ENCODE results near the gene FHIP1A. TPM values are rescaled to one million over a fixed set of nuclear protein-coding genes. Genes with fewer than 3 reads are reported as not detected.

FHIP1A gene
- total RNA-seq, 1 donor from 2014 or later, result 19.5 TPM

GRCh38 chr4:151415978-151416377 is 7.0 kb downstream of the FHIP1A start:
- intact Hi-C loops (cut with DNase I), result no loop called here
- DNase-seq (ENCODE audit: low spot score), result no peak

GRCh38 chr4:151417164-151417571 is 8.2 kb downstream of the FHIP1A start:
- intact Hi-C loops (cut with DNase I), result no loop called here
- DNase-seq (ENCODE audit: low spot score), result no peak

GRCh38 chr4:151417766-151418376 is 8.9 kb downstream of the FHIP1A start:
- intact Hi-C loops (cut with DNase I), result no loop called here
- no peak for DNase-seq (ENCODE audit: low spot score)

- intact Hi-C loops (cut with DNase I), result no loop called here
Observed at GRCh38 chr4:151418385-151418784, 9.4 kb downstream of the FHIP1A start.

GRCh38 chr4:151418856-151419255 is 9.9 kb downstream of the FHIP1A start:
- DNase-seq (ENCODE audit: low spot score), result no peak
- intact Hi-C loops (cut with DNase I), result no loop called here

More at GRCh38 chr4:151418385-151418784, 9.4 kb downstream of the FHIP1A start:
- DNase-seq (ENCODE audit: low spot score), result no peak

GRCh38 chr4:151420250-151420807 is 11.4 kb downstream of the FHIP1A start:
- DNase-seq (ENCODE audit: low spot score), result no peak
- intact Hi-C loops (cut with DNase I), result no loop called here

GRCh38 chr4:151422854-151423253 is 13.9 kb downstream of the FHIP1A start:
- intact Hi-C loops (cut with DNase I), result no loop called here
- no peak for DNase-seq (ENCODE audit: low spot score)

- no peak for DNase-seq (ENCODE audit: low spot score)
- intact Hi-C loops (cut with DNase I), result no loop called here
Observed at GRCh38 chr4:151426513-151426912, 17.5 kb downstream of the FHIP1A start.

GRCh38 chr4:151427266-151427665 is 18.3 kb downstream of the FHIP1A start:
- intact Hi-C loops (cut with DNase I), result no loop called here
- DNase-seq (ENCODE audit: low spot score), result no peak

GRCh38 chr4:151428346-151428745 is 19.4 kb downstream of the FHIP1A start:
- intact Hi-C loops (cut with DNase I), result no loop called here
- DNase-seq (ENCODE audit: low spot score), result no peak

GRCh38 chr4:151429957-151430570 is 21.1 kb downstream of the FHIP1A start:
- intact Hi-C loops (cut with DNase I), result no loop called here

GRCh38 chr4:151430740-151431457 is 21.9 kb downstream of the FHIP1A start:
- no peak for DNase-seq (ENCODE audit: low spot score)
- intact Hi-C loops (cut with DNase I), result no loop called here

More at GRCh38 chr4:151429957-151430570, 21.1 kb downstream of the FHIP1A start:
- DNase-seq (ENCODE audit: low spot score), result no peak

GRCh38 chr4:151431728-151432127 is 22.8 kb downstream of the FHIP1A start:
- intact Hi-C loops (cut with DNase I), result no loop called here
- no peak for DNase-seq (ENCODE audit: low spot score)

GRCh38 chr4:151432654-151433053 is 23.7 kb downstream of the FHIP1A start:
- no peak for DNase-seq (ENCODE audit: low spot score)
- intact Hi-C loops (cut with DNase I), result no loop called here

GRCh38 chr4:151434183-151434860 is 25.3 kb downstream of the FHIP1A start:
- DNase-seq (ENCODE audit: low spot score), result no peak
- intact Hi-C loops (cut with DNase I), result no loop called here

- no peak for DNase-seq (ENCODE audit: low spot score)
- intact Hi-C loops (cut with DNase I), result no loop called here
Observed at GRCh38 chr4:151436093-151436518, 27.1 kb downstream of the FHIP1A start.

GRCh38 chr4:151437505-151437904 is 28.5 kb downstream of the FHIP1A start:
- intact Hi-C loops (cut with DNase I), result no loop called here
- no peak for DNase-seq (ENCODE audit: low spot score)

GRCh38 chr4:151438154-151438553 is 29.2 kb downstream of the FHIP1A start:
- intact Hi-C loops (cut with DNase I), result no loop called here
- DNase-seq (ENCODE audit: low spot score), result no peak

- intact Hi-C loops (cut with DNase I), result no loop called here
- no peak for DNase-seq (ENCODE audit: low spot score)
Observed at GRCh38 chr4:151439320-151439719, 30.3 kb downstream of the FHIP1A start.

- intact Hi-C loops (cut with DNase I), result no loop called here
- DNase-seq (ENCODE audit: low spot score), result no peak
Observed at GRCh38 chr4:151442002-151442401, 33.0 kb downstream of the FHIP1A start.
